A673 (cell line): Measurements from ENCODE around the gene LTBP4. TPM values are rescaled to one million over a fixed set of nuclear protein-coding genes. Genes with fewer than 3 reads are reported as not detected.

Experiments
- BruUV-seq: library from RNA; stranded (reverse); fragments of 400-500 nt; replicated peaks from 2 replicates; lab custom pipeline; 2021; lab: Mats Ljungman, UMichigan
- CTCF ChIA-PET: fragments of 300-600 bp; sonication (Branson Sonifier 250); formaldehyde crosslinking; loops from one replicate; lab custom pipeline; 2022; ENCODE audit warnings: antibody characterized with exemption; lab: Charles Lee
- POLR2A ChIA-PET: fragments of 300-600 bp; sonication (Branson Sonifier 250); formaldehyde crosslinking; loops from one replicate; lab custom pipeline; 2022; ENCODE audit warnings: antibody characterized with exemption; ENCODE audit not compliant: low non-redundant PET; lab: Charles Lee
- DNase-seq: peaks from one replicate; pipeline ENCODE4 v3.0.0-alpha.2; 2015; ENCODE audit warnings: low spot score
- H3K27ac ChIP-seq: fragments of 200-600 bp; sonication (generic); 2 replicates; pipeline ENCODE4 v1.5.1; 2016; ENCODE audit warnings: mixed run types, low read depth, mild to moderate bottlenecking, mixed read lengths, antibody characterized with exemption, low read length; ENCODE audit not compliant: poor library complexity, severe bottlenecking
- H3K27me3 ChIP-seq: fragments of 200-600 bp; sonication (generic); replicated peaks from 2 replicates; pipeline ENCODE4 v1.6.1; 2017; ENCODE audit warnings: mixed run types, low read depth, mild to moderate bottlenecking, mixed read lengths, antibody characterized with exemption, low read length; ENCODE audit not compliant: insufficient read depth, poor library complexity
- H3K36me3 ChIP-seq: fragments of 200-600 bp; sonication (generic); 2 replicates; pipeline ENCODE4 v1.6.1; 2016; ENCODE audit warnings: mixed run types, mild to moderate bottlenecking, mixed read lengths, antibody characterized with exemption, low read length; ENCODE audit not compliant: insufficient read depth, poor library complexity, severe bottlenecking
- H3K4me1 ChIP-seq: fragments of 200-600 bp; sonication (generic); 2 replicates; pipeline ENCODE4 v1.6.1; 2017; ENCODE audit warnings: mixed run types, mild to moderate bottlenecking, mixed read lengths, antibody characterized with exemption, low read length; ENCODE audit not compliant: insufficient read depth, poor library complexity, severe bottlenecking
- H3K4me3 ChIP-seq: fragments of 200-600 bp; sonication (generic); 2 replicates; pipeline ENCODE4 v1.5.1; 2016; ENCODE audit warnings: low read depth, mixed run types, mild to moderate bottlenecking, mixed read lengths, low read length; ENCODE audit not compliant: poor library complexity, severe bottlenecking
- H3K9me3 ChIP-seq: fragments of 200-600 bp; sonication (generic); 2 replicates; pipeline ENCODE4 v1.6.1; 2016; ENCODE audit warnings: mixed run types, low read depth, mild to moderate bottlenecking, mixed read lengths, antibody characterized with exemption, low read length; ENCODE audit not compliant: poor library complexity, severe bottlenecking
- EZH2 ChIP-seq: fragments of 200-600 bp; sonication (generic); IDR thresholded peaks from 2 replicates; pipeline ENCODE4 v1.6.1; 2017; ENCODE audit warnings: borderline replicate concordance, low read depth, mild to moderate bottlenecking, mixed read lengths, antibody characterized with exemption, low read length; ENCODE audit not compliant: poor library complexity, severe bottlenecking
- intact Hi-C: fragments of 100-400 bp; cut with micrococcal nuclease; formaldehyde crosslinking; loops from one replicate; pipeline ENCODE4 v1.10.0; 2022; ENCODE audit not compliant: unreplicated experiment
- total RNA-seq: library from RNA; stranded (reverse); gene quantifications from 2 replicates; pipeline ENCODE4 v1.2.3, GENCODE V29; 2021
- TF ChIP-seq, protein P1 (sequence below): fragments of 300-800, 200-600 bp; sonication (generic); conservative IDR thresholded peaks from 2 replicates; pipeline ENCODE4 v1.5.1; 2017; ENCODE audit warnings: low read depth, mild to moderate bottlenecking, antibody characterized with exemption, low read length, moderate library complexity, mixed read lengths

Gene LTBP4
- total RNA-seq, 1 experiment from 2014 or later: 139 TPM

DNA sequence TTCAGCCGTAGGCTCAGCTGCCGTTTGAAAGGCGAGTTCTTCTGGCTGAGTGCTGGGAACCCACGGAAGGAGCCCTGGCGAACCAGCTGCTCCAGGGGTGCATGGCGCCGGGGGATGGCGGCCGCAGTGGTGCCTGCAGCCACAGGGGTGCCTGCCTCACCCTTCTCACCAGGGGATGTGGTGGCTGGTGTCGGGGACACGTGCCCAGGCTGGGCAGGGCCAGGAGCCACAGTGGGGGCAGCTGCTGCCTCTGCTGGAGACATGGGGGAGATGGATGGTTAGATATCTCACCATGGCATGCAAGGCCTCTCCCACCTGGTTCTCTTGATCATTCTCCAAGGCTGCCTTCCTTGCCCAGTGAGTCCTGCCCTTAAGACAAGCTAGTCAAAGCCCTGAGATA is 72.2 kb downstream of the LTBP4 start:
- DNase-seq: no peak
- no peaks in the 10 kb centered on the region for H3K9me3 ChIP-seq
- ChIA-PET POLR2A (no interaction called here), CTCF (no interaction called here)
- H3K27me3 ChIP-seq: no peaks in the 10 kb centered on the region
- no peak overlapping the region for H3K4me3 ChIP-seq
- H3K27ac ChIP-seq: no peak overlapping the region
- H3K36me3 ChIP-seq: peaks cover 57% of the 10 kb centered on the region
- intact Hi-C loops: no loop called here
- H3K4me1 ChIP-seq: no peaks in the 10 kb centered on the region
- BruUV-seq: no TSS peak
- TF ChIP-seq, protein P1, sequence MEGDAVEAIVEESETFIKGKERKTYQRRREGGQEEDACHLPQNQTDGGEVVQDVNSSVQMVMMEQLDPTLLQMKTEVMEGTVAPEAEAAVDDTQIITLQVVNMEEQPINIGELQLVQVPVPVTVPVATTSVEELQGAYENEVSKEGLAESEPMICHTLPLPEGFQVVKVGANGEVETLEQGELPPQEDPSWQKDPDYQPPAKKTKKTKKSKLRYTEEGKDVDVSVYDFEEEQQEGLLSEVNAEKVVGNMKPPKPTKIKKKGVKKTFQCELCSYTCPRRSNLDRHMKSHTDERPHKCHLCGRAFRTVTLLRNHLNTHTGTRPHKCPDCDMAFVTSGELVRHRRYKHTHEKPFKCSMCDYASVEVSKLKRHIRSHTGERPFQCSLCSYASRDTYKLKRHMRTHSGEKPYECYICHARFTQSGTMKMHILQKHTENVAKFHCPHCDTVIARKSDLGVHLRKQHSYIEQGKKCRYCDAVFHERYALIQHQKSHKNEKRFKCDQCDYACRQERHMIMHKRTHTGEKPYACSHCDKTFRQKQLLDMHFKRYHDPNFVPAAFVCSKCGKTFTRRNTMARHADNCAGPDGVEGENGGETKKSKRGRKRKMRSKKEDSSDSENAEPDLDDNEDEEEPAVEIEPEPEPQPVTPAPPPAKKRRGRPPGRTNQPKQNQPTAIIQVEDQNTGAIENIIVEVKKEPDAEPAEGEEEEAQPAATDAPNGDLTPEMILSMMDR: no peak
- no peak for TF ChIP-seq EZH2

DNA sequence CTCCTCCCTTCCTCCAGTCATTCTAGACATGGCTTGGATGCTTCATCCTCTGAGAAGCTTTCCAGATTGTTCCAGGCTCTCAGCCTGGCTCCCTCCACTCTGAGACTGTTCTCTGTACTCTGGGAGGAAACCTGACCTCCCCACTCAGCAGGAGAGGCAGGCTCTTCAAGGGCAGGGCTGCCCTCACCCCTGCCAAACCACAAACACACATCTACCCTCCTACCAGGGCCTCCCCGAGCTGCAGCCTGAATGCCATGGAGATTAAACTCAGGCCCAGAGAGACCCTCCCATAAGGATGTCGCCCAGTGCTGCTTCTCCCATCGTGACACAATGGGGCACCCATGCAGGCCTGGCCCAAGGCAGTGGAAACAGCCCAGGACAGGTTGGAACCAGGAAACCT is 73.1 kb downstream of the LTBP4 start:
- DNase-seq: no peak
- Histone ChIP-seq H3K9me3 (no peaks in the 10 kb centered on the region), H3K27me3 (no peaks in the 10 kb centered on the region), H3K4me1 (no peaks in the 10 kb centered on the region), H3K4me3 (no peak overlapping the region), H3K27ac (no peak overlapping the region), H3K36me3 (peaks cover 54% of the 10 kb centered on the region)
- intact Hi-C loops: no loop called here
- POLR2A ChIA-PET: no interaction called here
- TF ChIP-seq, protein P1: no peak
- no peak for TF ChIP-seq EZH2
- CTCF ChIA-PET: no interaction called here
- BruUV-seq: no TSS peak

DNA sequence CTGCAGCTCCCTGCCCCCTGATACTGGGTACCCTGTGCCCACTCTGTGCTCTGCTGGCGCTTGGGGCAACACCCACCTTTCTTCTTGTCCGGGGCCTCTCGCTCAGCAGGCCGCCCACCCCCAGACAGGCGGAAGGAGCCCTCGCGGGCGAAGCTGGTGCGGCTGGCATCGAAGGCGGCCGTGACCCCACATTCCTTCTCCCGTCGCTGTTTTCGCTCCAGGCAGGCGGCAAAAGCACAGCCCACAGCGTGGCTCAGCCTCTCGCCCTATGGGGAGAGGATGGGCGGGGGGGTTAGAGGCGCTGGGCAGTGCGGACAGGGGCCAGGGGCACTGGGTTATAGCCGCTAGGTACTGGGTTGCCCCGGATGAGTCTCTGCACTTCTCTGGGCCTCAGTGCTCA is 76.0 kb downstream of the LTBP4 start:
- CTCF ChIA-PET: no interaction called here
- POLR2A ChIA-PET: no interaction called here

More for the DNA sequence above, 76.0 kb downstream of the LTBP4 start:
- no peaks in the 10 kb centered on the region for H3K27me3 ChIP-seq
- no peaks in the 10 kb centered on the region for H3K4me1 ChIP-seq
- H3K9me3 ChIP-seq: no peaks in the 10 kb centered on the region
- no peak for DNase-seq
- no peak for TF ChIP-seq EZH2
- TF ChIP-seq, protein P1: no peak
- peaks cover 45% of the 10 kb centered on the region for H3K36me3 ChIP-seq
- intact Hi-C loops: no loop called here
- BruUV-seq: no TSS peak
- H3K27ac ChIP-seq: no peak overlapping the region
- H3K4me3 ChIP-seq: no peak overlapping the region

Other genes with a start within 250 kb of the LTBP4 start
- 0.15 TPM in 1 of 2 replicates, not detected in the other for gene HIPK4, start 211.2 kb upstream of the LTBP4 start, total RNA-seq
- 2.5 and 3.9 TPM in 2 replicates for gene PRX, start 188.0 kb upstream of the LTBP4 start, total RNA-seq
- 9.6 and 16.5 TPM in 2 replicates for gene SERTAD1, start 175.4 kb upstream of the LTBP4 start, total RNA-seq
- 26.3 and 28.7 TPM in 2 replicates for gene SERTAD3, start 157.0 kb upstream of the LTBP4 start, total RNA-seq
- gene BLVRB, start 135.6 kb upstream of the LTBP4 start, total RNA-seq: 36.1 and 48.2 TPM in 2 replicates
- 0.43 and 0.94 TPM in 2 replicates for gene SPTBN4, start 134.4 kb upstream of the LTBP4 start, total RNA-seq
- gene SHKBP1, start 24.5 kb upstream of the LTBP4 start, total RNA-seq: 85.5 and 110 TPM in 2 replicates
- 38.4 and 49.3 TPM in 2 replicates for gene NUMBL, start 89.3 kb downstream of the LTBP4 start, total RNA-seq
- gene COQ8B, start 115.5 kb downstream of the LTBP4 start, total RNA-seq: 34.1 and 38.8 TPM in 2 replicates
- 7.2 and 8.5 TPM in 2 replicates for gene ITPKC, start 115.7 kb downstream of the LTBP4 start, total RNA-seq
- 17.1 and 20.8 TPM in 2 replicates for gene ACTMAP, start 149.1 kb downstream of the LTBP4 start, total RNA-seq
- 167 and 179 TPM in 2 replicates for gene SNRPA, start 149.8 kb downstream of the LTBP4 start, total RNA-seq
- gene MIA, start 174.2 kb downstream of the LTBP4 start, total RNA-seq: 0.75 and 0.85 TPM in 2 replicates
- 9.1 and 14.6 TPM in 2 replicates for gene RAB4B, start 176.9 kb downstream of the LTBP4 start, total RNA-seq
- 105 and 113 TPM in 2 replicates for gene EGLN2, start 197.8 kb downstream of the LTBP4 start, total RNA-seq
- not detected in 2 replicates for gene CYP2A6, start 249.1 kb downstream of the LTBP4 start, total RNA-seq